SK-N-SH treated with all-trans-retinoic acid at 6 μM for 48 hours (cell line): ENCODE results near the gene PMVK.

Experiments
- ATAC-seq: fragments of 200-7000 bp; cut with Tn5 transposase; 3 replicates; pipeline ENCODE4 v1.9.1; 2020; ENCODE audit warnings: mild to moderate bottlenecking, moderate library complexity
- ARNTL ChIP-seq: fragments of 450-650 bp; formaldehyde crosslinking; IDR thresholded peaks from 2 replicates; pipeline ENCODE4 v1.5.0; 2020; ENCODE audit warnings: low read depth, mild to moderate bottlenecking, moderate library complexity, borderline replicate concordance
- BACH2 ChIP-seq: fragments of 250-450 bp; sonication (Bioruptor Pico); IDR thresholded peaks from 2 replicates; pipeline ENCODE4 v1.9.0; 2021; ENCODE audit warnings: mild to moderate bottlenecking, borderline replicate concordance
- CSDC2 ChIP-seq: fragments of 250-450 bp; sonication (Bioruptor Pico); IDR thresholded peaks from 2 replicates; pipeline ENCODE4 v1.5.0; 2020; ENCODE audit warnings: mild to moderate bottlenecking, moderate library complexity
- CSRNP3 ChIP-seq: fragments of 250-450 bp; sonication (Bioruptor Pico); IDR thresholded peaks from 2 replicates; pipeline ENCODE4 v1.5.1; 2021; ENCODE audit warnings: mild to moderate bottlenecking, moderate library complexity
- ESRRG ChIP-seq: fragments of 250-450 bp; sonication (Bioruptor Pico); IDR thresholded peaks from 2 replicates; pipeline ENCODE4 v1.6.1; 2021; ENCODE audit warnings: mild to moderate bottlenecking
- ISL1 ChIP-seq: fragments of 250-450 bp; sonication (Bioruptor Pico); IDR thresholded peaks from 2 replicates; pipeline ENCODE4 v2.1.2; 2022; ENCODE audit warnings: mild to moderate bottlenecking, moderate library complexity
- OSR1 ChIP-seq: fragments of 250-450 bp; sonication (Bioruptor Pico); IDR thresholded peaks from 2 replicates; pipeline ENCODE4 v1.8.0; 2022; ENCODE audit warnings: moderate library complexity, mild to moderate bottlenecking, inconsistent platforms
- PATZ1 ChIP-seq: fragments of 250-450 bp; sonication (Bioruptor Pico); IDR thresholded peaks from 2 replicates; pipeline ENCODE4 v1.8.0; 2020; ENCODE audit warnings: mild to moderate bottlenecking, moderate library complexity, borderline replicate concordance
- PPARA ChIP-seq: fragments of 250-450 bp; sonication (Bioruptor Pico); IDR thresholded peaks from 2 replicates; pipeline ENCODE4 v1.5.0; 2020; ENCODE audit warnings: mild to moderate bottlenecking, borderline replicate concordance
- RARB ChIP-seq: fragments of 250-450 bp; sonication (Bioruptor Pico); IDR thresholded peaks from 2 replicates; pipeline ENCODE4 v1.8.0; 2021; ENCODE audit warnings: mild to moderate bottlenecking, moderate library complexity
- SNAI2 ChIP-seq: fragments of 250-450 bp; sonication (Bioruptor Pico); IDR thresholded peaks from 2 replicates; pipeline ENCODE4 v1.5.0; 2020; ENCODE audit warnings: mild to moderate bottlenecking, moderate library complexity
- TCF4 ChIP-seq: fragments of 250-450 bp; sonication (Bioruptor Pico); IDR thresholded peaks from 2 replicates; pipeline ENCODE4 v1.8.0; 2021; ENCODE audit warnings: mild to moderate bottlenecking, moderate library complexity, borderline replicate concordance
- TOX ChIP-seq: fragments of 250-450 bp; sonication (Bioruptor Pico); IDR thresholded peaks from 2 replicates; pipeline ENCODE4 v1.8.0; 2021; ENCODE audit warnings: mild to moderate bottlenecking, moderate library complexity, borderline replicate concordance
- TSHZ2 ChIP-seq: fragments of 250-450 bp; sonication (Bioruptor Pico); IDR thresholded peaks from 2 replicates; pipeline ENCODE4 v1.5.0; 2020; ENCODE audit warnings: mild to moderate bottlenecking, moderate library complexity
- ZC3H10 ChIP-seq: fragments of 250-450 bp; sonication (Bioruptor Pico); IDR thresholded peaks from 2 replicates; pipeline ENCODE4 v1.5.1; 2021; ENCODE audit warnings: mild to moderate bottlenecking, moderate library complexity
- ZFP3 ChIP-seq: fragments of 250-450 bp; sonication (Bioruptor Pico); IDR thresholded peaks from 2 replicates; pipeline ENCODE4 v1.5.0; 2020; ENCODE audit warnings: mild to moderate bottlenecking, moderate library complexity
- ZFP30 ChIP-seq: fragments of 450-650 bp; formaldehyde crosslinking; IDR thresholded peaks from 2 replicates; pipeline ENCODE4 v1.5.0; 2022; ENCODE audit warnings: mild to moderate bottlenecking, moderate library complexity
- ZNF565 ChIP-seq: fragments of 450-650 bp; formaldehyde crosslinking; conservative IDR thresholded peaks from 2 replicates; pipeline ENCODE4 v1.5.0; 2020; ENCODE audit warnings: low read depth, mild to moderate bottlenecking, moderate library complexity
- ZNF8 ChIP-seq: fragments of 450-650 bp; formaldehyde crosslinking; IDR thresholded peaks from 2 replicates; pipeline ENCODE4 v1.5.0; 2020; ENCODE audit warnings: mild to moderate bottlenecking, moderate library complexity
- TF ChIP-seq, protein P1 (sequence below): fragments of 250-450 bp; sonication (Bioruptor Pico); IDR thresholded peaks from 2 replicates; pipeline ENCODE4 v1.5.1; 2020; ENCODE audit warnings: low read depth, mild to moderate bottlenecking, moderate library complexity
- TF ChIP-seq, protein P2 (sequence below): fragments of 250-450 bp; sonication (Bioruptor Pico); IDR thresholded peaks from 2 replicates; pipeline ENCODE4 v1.8.0; 2021; ENCODE audit warnings: low read depth, mild to moderate bottlenecking, moderate library complexity, borderline replicate concordance

The PMVK gene

DNA sequence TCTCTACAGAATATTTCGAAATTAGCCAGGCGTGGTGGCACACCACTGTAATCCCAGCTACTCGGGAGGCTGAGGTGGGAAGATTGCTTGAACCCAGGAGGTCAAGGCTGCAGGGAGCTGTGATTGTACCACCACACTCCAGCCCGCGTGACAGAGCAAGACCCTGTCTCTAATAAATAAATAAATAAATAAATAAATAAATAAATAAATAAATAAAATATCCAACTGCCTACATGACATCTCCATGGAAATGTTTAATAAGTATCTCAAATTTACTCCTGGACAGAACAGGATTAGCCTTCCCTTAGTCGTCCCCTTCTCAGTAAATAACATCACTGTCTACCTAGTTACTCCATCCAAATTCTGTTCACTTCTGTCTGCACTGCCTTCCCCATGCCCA is 37.5 kb downstream of the PMVK start:
- ATAC-seq = no peak

GRCh38 chr1:154896771-154897286 is 39.7 kb downstream of the PMVK start:
- TF ChIP-seq PPARA (no peak), TSHZ2 (no peak), ESRRG (CRISPR knock-in tag) (no peak), ZNF8 (no peak), ARNTL (CRISPR knock-in tag) (no peak), ZNF565 (CRISPR knock-in tag) (no peak), BACH2 (no peak)
- no peak; the same call in 2 of the 3 replicates for ATAC-seq

More for the DNA sequence above, 37.5 kb downstream of the PMVK start:
- TF ChIP-seq ZC3H10 (no peak), PPARA (no peak), ISL1 (CRISPR knock-in tag) (no peak), SNAI2 (CRISPR knock-in tag) (no peak), CSDC2 (no peak), PATZ1 (CRISPR knock-in tag) (no peak), OSR1 (CRISPR knock-in tag) (no peak), RARB (CRISPR knock-in tag) (no peak), BACH2 (no peak), ZNF8 (no peak), TOX (no peak), ZFP3 (CRISPR knock-in tag) (no peak), ARNTL (CRISPR knock-in tag) (no peak), TCF4 (no peak), ZFP30 (CRISPR knock-in tag) (no peak)
- TF ChIP-seq, protein P1, sequence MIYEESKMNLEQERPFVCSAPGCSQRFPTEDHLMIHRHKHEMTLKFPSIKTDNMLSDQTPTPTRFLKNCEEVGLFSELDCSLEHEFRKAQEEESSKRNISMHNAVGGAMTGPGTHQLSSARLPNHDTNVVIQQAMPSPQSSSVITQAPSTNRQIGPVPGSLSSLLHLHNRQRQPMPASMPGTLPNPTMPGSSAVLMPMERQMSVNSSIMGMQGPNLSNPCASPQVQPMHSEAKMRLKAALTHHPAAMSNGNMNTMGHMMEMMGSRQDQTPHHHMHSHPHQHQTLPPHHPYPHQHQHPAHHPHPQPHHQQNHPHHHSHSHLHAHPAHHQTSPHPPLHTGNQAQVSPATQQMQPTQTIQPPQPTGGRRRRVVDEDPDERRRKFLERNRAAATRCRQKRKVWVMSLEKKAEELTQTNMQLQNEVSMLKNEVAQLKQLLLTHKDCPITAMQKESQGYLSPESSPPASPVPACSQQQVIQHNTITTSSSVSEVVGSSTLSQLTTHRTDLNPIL (CRISPR knock-in tag) = no peak
- TF ChIP-seq, protein P2, sequence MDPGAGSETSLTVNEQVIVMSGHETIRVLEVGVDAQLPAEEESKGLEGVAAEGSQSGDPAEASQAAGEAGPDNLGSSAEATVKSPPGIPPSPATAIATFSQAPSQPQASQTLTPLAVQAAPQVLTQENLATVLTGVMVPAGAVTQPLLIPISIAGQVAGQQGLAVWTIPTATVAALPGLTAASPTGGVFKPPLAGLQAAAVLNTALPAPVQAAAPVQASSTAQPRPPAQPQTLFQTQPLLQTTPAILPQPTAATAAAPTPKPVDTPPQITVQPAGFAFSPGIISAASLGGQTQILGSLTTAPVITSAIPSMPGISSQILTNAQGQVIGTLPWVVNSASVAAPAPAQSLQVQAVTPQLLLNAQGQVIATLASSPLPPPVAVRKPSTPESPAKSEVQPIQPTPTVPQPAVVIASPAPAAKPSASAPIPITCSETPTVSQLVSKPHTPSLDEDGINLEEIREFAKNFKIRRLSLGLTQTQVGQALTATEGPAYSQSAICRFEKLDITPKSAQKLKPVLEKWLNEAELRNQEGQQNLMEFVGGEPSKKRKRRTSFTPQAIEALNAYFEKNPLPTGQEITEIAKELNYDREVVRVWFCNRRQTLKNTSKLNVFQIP (CRISPR knock-in tag) = no peak

GRCh38 chr1:154895798-154896197 is 40.7 kb downstream of the PMVK start:
- ATAC-seq = no peak
- TF ChIP-seq, protein P1 (CRISPR knock-in tag) = no peak
- TF ChIP-seq CSRNP3 (CRISPR knock-in tag) (no peak), ZNF8 (no peak), SNAI2 (CRISPR knock-in tag) (no peak), ISL1 (CRISPR knock-in tag) (no peak), OSR1 (CRISPR knock-in tag) (no peak), PPARA (no peak), PATZ1 (CRISPR knock-in tag) (no peak), RARB (CRISPR knock-in tag) (no peak)
